ENCODE data around the gene ZNF81. TPM values are rescaled to one million over a fixed set of nuclear protein-coding genes. Genes with fewer than 3 reads are reported as not detected.

Gene ZNF81
- total and polyA plus RNA-seq, 2 of the 4 experiments (the other 2 are of a cell fraction) = 2.1 to 4.5 TPM

DNA sequence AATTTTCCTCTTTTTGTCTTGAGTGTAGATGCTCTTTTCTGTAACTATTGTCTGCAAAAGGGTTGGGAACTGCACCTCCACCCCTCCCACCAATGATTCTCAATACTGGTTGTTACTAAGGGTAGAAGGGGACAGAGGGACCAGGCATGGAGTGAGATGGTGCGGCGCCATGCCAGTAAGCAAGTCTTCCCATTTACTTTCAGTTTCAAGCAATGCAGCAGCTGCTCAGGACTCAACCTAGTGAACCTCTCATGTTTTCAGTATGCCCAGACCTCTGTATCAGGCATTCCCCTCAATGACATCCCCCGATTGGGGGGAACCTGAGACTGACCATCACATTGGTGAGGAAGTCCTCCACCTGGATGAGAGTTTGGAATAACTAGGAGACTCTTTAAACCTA is 41.5 kb downstream of the ZNF81 start:
- Histone ChIP-seq H4K20me1 (ENCODE audit: insufficient read depth, low read length) (no peaks in the 10 kb centered on the region), H2BK20ac (ENCODE audit: low read depth, low read length) (no peak overlapping the region), H2AK5ac (ENCODE audit: low read depth, low read length) (no peak overlapping the region), H3K4me3 (ENCODE audit: insufficient read depth, low read depth, low read length) (no peak overlapping the region), H3K9me1 (ENCODE audit: insufficient read depth, low read length) (no peaks in the 10 kb centered on the region), H3K4ac (ENCODE audit: low read depth, low read length) (no peak overlapping the region), H3K36me3 (ENCODE audit: control insufficient read depth, insufficient read depth, low read length) (no peaks in the 10 kb centered on the region), H2BK120ac (ENCODE audit: low read depth, low read length) (no peak overlapping the region), H4K8ac (ENCODE audit: low read depth in 2 of 2, low read length in 2 of 2) (no peak overlapping the region), H3K4me2 (ENCODE audit: low read depth, low read length) (no peak overlapping the region), H3K4me1 (ENCODE audit: control insufficient read depth, insufficient read depth, low read length) (no peaks in the 10 kb centered on the region), H2BK5ac (ENCODE audit: low read depth, low read length, poor library complexity, severe bottlenecking) (no peak overlapping the region), H2AK9ac (replicated peaks; ENCODE audit: low read depth, low read length, poor library complexity) (no peak overlapping the region), H3K9ac (ENCODE audit: low read depth, low read length) (no peak overlapping the region), H3K23ac (ENCODE audit: low read depth, low read length) (no peak overlapping the region), H3K56ac (ENCODE audit: extremely low read depth, insufficient read depth, low read length) (no peak overlapping the region), H4K91ac (ENCODE audit: insufficient read depth, low read depth, low read length) (no peak overlapping the region), H3K14ac (replicated peaks; ENCODE audit: low read depth, low read length) (no peak overlapping the region), H3K27me3 (ENCODE audit: control insufficient read depth, insufficient read depth, low read length) (no peaks in the 10 kb centered on the region), H3K9me3 (ENCODE audit: control insufficient read depth, insufficient read depth, low read length) (no peaks in the 10 kb centered on the region), H2BK15ac (ENCODE audit: low read depth, low read length) (no peak overlapping the region), H3K18ac (ENCODE audit: low read depth, low read length) (no peak overlapping the region), H3K79me1 (ENCODE audit: low read depth in 1 of 2, low read length in 2 of 2) (no peaks in the 10 kb centered on the region), H4K5ac (ENCODE audit: low read depth, low read length) (no peak overlapping the region), H3K27ac (ENCODE audit: insufficient read depth, low read length) (no peak overlapping the region), H2AFZ (replicated peaks; ENCODE audit: low read length, poor library complexity) (no peak overlapping the region)
- dilution Hi-C loops (cut with HindIII; ENCODE audit: low sequenced_read_pairs, unreplicated experiment) (no loop called here), in situ Hi-C loops (cut with MboI; ENCODE audit: low sequenced_read_pairs) (no loop called here), intact Hi-C loops (cut with micrococcal nuclease) (no loop called here)
- POLR2A ChIA-PET (ENCODE audit: unreplicated experiment) = no interaction called here
- CTCF ChIA-PET = no interaction called here
- no CpG with 5 or more reads among the region's 3 CpGs for WGBS, 2 experiments (ENCODE audit: extremely low coverage in 2 of 2, insufficient read length in 1 of 2)
- DNase-seq = no peak
- no peak for TF ChIP-seq CTCF (conservative IDR thresholded peaks at IDR 0.05; ENCODE audit: low read depth, low read length)
- TF ChIP-seq RCOR1 (IDR thresholded peaks at IDR 0.05; ENCODE audit: insufficient replicate concordance, low read length) = no peak
- no peak for TF ChIP-seq MXI1 (IDR thresholded peaks at IDR 0.05; ENCODE audit: borderline replicate concordance, low read depth, low read length)
- TF ChIP-seq BHLHE40 (IDR thresholded peaks at IDR 0.05; ENCODE audit: low read depth, low read length) = no peak
- no peak for TF ChIP-seq RFX5 (IDR thresholded peaks at IDR 0.05; ENCODE audit: low read depth, low read length)
- TF ChIP-seq MAZ (IDR thresholded peaks at IDR 0.05; ENCODE audit: borderline replicate concordance, low read depth, low read length) = no peak
- ATAC-seq (ENCODE audit: low read depth) = no peak
- BruUV-seq (replicated peaks) = no TSS peak
